ENCODE results near the gene IFITM2.
"Not testable (repeated sequence)": the region's sequence is repeated elsewhere in the genome, so short reads cannot be mapped to it uniquely, and the experiment has no call there.

The IFITM2 gene

GRCh38 chr11:282171-282570, 25.4 kb upstream of the IFITM2 start:
- DNase-seq: no peak

- no peak for DNase-seq
Measured at GRCh38 chr11:282630-283360, 24.8 kb upstream of the IFITM2 start.

- no peak for DNase-seq
Measured at GRCh38 chr11:283405-284104, 24.1 kb upstream of the IFITM2 start.

- DNase-seq: no peak
Measured at GRCh38 chr11:284105-285020, 23.3 kb upstream of the IFITM2 start.

- no peak for DNase-seq
Measured at GRCh38 chr11:285021-285893, 22.4 kb upstream of the IFITM2 start.

- DNase-seq: no peak
Measured at GRCh38 chr11:285894-286220, 21.8 kb upstream of the IFITM2 start.

GRCh38 chr11:286977-287820, 20.4 kb upstream of the IFITM2 start:
- not testable (repeated sequence) for DNase-seq

- DNase-seq: no peak
Measured at GRCh38 chr11:287821-288477, 19.7 kb upstream of the IFITM2 start.

GRCh38 chr11:288478-289397, 18.9 kb upstream of the IFITM2 start, which contains the start of gene PGGHG:
TSS of gene PGGHG (plus strand) at chr11:289126. CDS start at chr11:289817, 691 bp downstream.
- DNase-seq: peak; percentile 35

GRCh38 chr11:289398-289711, 18.3 kb upstream of the IFITM2 start:
- no peak for DNase-seq

- no peak for DNase-seq
Measured at GRCh38 chr11:289712-290620, 17.6 kb upstream of the IFITM2 start.

- no peak for DNase-seq
Measured at GRCh38 chr11:290621-291231, 16.9 kb upstream of the IFITM2 start.

- DNase-seq: no peak
Measured at GRCh38 chr11:291281-292210, 16.1 kb upstream of the IFITM2 start.

- DNase-seq: no peak
Measured at GRCh38 chr11:292211-293121, 15.2 kb upstream of the IFITM2 start.

- no peak for DNase-seq
Measured at GRCh38 chr11:293271-293851, 14.3 kb upstream of the IFITM2 start.

All from MV-4-11 (cell line).